Measurements from ENCODE around the gene GAS7. TPM values are rescaled to one million over a fixed set of nuclear protein-coding genes. Genes with fewer than 3 reads are reported as not detected.

The GAS7 gene
- total and polyA plus RNA-seq, 2 of the 13 experiments (the other 11 are each of a cell fraction or from before 2014, with no cell fraction given): 1.0 to 5.2 TPM

Other genes starting within 250 kb of the GAS7 start
- not detected in 2 replicates for gene MYH13, start 174.4 kb upstream of the GAS7 start, total RNA-seq (2016; rRNA removed; fragmentation: Illumina TruSeq; extraction: Trizol)
- not detected in 2 replicates for gene MYH13, start 174.4 kb upstream of the GAS7 start, polyA plus RNA-seq (2011; rRNA removed)
- gene MYH8, start 223.3 kb upstream of the GAS7 start, total RNA-seq (2016; rRNA removed; fragmentation: Illumina TruSeq; extraction: Trizol): not detected in 2 replicates
- not detected in 2 replicates for gene MYH8, start 223.3 kb upstream of the GAS7 start, polyA plus RNA-seq (2011; rRNA removed)